ENCODE data around the gene FBP2.
"Not testable (repeated sequence)": the region's sequence is repeated elsewhere in the genome, so short reads cannot be mapped to it uniquely, and the experiment has no call there.

Gene FBP2

DNA sequence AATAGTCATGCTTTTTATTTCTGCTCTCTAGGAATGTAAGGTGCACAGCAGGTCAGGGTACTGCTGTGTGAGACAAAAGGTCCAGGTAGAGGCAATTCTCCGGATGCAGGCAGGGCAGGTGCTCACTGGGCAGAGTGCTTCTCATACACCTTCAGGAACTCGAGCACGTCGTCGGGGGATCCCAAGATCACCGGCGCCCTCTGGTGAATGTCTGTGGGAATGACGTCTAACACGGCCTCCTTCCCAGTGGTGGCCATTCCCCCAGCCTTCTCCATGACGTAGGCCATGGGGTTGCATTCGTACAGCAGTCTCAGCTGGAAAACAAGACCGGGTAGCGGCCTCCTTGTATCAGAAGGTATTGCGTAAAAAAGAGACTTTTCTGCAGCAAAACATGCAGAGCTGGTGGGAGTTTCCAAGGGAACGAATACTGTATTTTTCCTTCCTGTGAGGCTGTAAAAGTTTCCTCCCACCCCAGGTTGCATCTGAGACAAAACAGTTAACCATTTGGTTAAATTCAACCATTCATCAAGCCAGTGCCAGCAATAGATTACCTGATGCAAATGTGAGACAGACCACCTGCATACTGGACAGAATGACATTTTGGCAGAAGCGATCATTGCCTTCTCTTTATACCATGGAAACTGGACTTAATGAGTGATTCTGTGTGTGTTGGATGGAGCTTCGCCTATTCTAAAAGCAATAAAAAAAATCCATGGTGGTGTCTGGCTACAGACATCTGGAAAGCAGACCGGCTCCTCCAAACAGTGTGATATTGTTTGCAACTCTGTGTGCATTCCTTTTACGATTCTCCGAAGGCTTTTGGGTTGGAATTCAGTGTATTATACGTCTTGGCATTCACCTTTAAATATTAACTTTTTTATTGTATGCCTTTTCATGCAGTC lies 9.9 kb upstream of the FBP2 start:
- DNase-seq: peak; percentile 45

DNA sequence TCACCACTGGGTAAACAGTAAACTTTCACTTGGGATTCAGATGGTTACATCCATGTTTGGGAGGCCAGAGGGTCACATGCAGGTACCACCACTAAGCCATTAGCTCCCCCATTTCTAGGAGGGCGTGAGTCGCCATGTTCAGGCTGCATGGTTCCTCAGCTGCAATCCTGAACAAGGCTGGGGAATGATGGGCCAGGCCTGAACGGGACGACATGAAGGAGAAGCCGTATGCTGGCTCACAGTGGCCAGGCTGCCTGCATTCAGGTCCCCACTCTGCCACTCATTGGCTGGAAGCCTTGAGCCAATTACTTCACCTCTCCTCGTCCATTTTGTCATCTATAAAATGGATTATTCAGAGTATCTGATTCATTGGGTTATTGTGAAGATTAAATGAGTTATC lies 9.0 kb upstream of the FBP2 start:
- DNase-seq: no peak

GRCh38 chr9:94600715-94601114 lies 7.1 kb upstream of the FBP2 start:
- no peak for DNase-seq

GRCh38 chr9:94600258-94600657 lies 6.6 kb upstream of the FBP2 start:
- no peak for DNase-seq

- no peak for DNase-seq
These were observed 5.5 kb upstream of the FBP2 start for GRCh38 chr9:94599102-94599501.

GRCh38 chr9:94592683-94593082 lies 941 bp downstream of the FBP2 start:
- DNase-seq: not testable (repeated sequence)

GRCh38 chr9:94591876-94592275 lies 1.7 kb downstream of the FBP2 start:
- DNase-seq: no peak

DNA sequence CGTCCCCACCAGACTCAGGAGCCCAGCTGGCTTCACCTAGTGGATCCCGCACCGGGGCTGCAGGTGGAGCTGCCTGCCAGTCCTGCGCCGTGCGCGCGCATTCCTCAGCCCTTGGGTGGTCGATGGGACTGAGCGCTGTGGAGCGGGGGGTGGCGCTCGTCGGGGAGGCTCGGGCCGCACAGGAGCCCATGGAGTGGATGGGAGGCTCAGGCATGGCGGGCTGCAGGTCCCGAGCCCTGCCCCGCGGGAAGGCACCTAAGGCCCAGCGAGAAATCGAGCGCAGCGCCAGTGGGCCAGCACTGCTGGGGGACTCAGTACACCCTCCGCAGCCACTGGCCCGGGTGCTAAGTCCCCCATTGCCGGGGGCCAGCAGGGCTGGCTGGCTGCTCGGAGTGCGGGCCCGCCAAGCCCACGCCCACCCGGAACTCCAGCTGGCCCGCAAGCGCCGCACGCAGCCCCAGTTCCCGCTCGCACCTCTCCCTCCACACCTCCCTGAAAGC lies 2.5 kb downstream of the FBP2 start:
- not testable (repeated sequence) for DNase-seq

DNA sequence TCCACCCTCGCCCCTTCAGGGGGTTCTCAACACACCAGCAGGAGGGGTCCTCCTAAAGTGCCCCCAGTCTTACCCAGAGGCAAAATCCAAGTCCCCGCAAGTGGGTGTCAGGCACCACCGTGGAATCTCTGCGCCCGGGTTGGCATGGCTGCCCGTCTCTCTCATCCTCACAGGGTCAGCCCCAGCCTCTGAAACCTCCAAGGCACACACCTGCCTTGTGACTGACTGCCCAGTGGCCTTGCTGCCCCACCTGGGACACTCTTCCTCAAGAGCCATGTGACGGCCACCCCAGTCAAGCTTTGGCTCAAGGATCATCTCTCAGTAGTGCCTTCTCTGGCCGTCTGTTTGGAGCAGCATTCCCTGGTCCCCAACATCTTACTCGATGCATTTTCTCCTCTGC lies 4.9 kb downstream of the FBP2 start:
- no peak for DNase-seq

- no peak for DNase-seq
These were observed 6.8 kb downstream of the FBP2 start for GRCh38 chr9:94586814-94587213.

DNA sequence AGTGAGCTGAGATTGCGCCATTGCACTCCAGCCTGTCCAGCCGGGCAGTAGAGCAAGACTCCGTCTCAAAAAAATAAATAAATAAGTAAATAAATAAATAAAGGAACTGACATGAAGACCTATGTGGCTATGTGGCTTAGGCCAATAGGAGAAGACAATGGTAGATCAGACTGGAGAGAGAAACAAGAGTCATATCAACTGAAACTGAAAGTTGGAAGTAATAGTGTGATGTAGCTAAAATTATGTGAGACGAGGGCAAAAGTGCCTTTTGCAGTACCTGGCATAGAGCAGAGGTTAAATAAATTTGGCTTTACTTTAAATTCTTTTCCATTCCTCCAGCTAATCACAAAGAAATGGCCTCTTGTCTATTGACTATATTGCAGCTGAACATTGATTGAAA lies 7.3 kb downstream of the FBP2 start:
- no peak for DNase-seq

DNA sequence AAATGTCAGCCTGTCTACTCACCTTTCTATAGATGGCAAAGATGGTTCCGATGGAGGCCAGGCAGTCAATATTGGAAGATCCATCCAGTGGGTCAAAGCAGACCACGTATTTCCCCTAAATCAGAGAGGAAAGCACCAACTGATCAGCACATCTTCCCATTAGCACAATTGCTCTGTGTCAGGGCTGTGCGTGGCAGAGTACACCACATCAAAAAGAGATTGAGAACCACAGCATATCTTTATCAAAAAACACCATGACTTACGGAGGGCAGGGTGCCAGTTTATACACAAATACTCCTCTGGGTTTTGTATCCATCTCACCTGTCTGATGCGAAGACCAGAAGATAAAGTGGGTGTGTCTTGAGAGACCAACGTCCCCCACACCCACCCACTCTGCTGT lies 9.1 kb downstream of the FBP2 start:
- no peak for DNase-seq

DNA sequence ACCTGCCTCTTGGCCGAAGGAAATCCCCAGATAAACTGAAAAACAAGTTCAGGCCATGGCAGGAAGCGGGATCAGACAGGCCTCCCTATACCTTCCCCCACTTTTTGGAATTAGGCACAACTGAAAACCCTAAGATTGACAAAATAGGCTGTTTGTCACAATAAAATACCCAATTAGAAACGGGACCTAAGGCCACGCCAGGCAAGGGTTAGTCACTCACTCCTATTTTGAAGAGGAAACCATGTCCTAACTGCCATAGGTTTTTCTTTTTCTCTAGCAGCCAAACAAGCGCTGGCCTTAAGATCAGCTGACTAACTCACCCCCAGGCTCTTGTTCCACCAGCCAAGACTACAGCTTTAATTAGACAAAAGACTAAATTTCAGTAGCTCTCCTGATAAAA lies 11.9 kb downstream of the FBP2 start:
- no peak for DNase-seq

DNA sequence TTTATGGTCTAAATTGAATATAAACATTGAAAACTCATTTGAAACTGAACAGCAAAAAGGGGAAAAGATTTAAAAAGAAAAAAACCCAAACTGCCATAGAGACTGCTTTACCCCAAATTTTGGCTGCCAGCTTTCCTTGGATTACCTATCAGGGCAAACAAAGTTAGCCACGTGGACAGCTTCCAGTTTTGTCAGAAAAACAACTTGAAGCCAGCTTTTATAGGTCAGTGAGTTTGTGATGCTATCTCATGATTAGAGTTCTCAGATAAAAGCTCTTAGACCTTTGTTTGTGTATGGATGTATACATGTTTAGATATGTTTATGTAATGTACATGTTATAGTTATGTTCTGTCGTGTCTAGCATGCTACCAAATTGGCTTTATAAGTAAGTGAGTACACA lies 16.1 kb downstream of the FBP2 start:
- no peak for DNase-seq

DNA sequence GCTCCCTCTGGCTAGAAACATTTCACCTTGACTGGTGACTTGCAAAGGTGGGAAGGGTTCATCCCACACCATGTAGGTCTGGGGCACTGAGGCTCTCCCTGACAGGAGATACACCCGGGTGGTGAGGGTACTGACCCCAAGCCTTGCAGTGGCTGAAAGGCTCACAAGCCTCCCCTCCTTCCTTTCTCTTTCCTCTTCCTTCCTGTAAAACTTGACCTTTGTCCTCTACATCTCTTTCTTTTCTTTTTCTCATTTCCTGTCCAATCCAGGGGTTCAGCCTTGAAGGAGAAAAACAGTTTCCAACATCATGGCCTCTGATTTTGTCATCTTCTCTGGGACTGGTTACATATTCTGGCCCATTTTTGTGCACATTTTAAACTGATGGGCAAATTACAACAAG lies 16.6 kb downstream of the FBP2 start:
- DNase-seq: no peak

- no peak for DNase-seq
These were observed 17.5 kb downstream of the FBP2 start for GRCh38 chr9:94576131-94576530.

DNA sequence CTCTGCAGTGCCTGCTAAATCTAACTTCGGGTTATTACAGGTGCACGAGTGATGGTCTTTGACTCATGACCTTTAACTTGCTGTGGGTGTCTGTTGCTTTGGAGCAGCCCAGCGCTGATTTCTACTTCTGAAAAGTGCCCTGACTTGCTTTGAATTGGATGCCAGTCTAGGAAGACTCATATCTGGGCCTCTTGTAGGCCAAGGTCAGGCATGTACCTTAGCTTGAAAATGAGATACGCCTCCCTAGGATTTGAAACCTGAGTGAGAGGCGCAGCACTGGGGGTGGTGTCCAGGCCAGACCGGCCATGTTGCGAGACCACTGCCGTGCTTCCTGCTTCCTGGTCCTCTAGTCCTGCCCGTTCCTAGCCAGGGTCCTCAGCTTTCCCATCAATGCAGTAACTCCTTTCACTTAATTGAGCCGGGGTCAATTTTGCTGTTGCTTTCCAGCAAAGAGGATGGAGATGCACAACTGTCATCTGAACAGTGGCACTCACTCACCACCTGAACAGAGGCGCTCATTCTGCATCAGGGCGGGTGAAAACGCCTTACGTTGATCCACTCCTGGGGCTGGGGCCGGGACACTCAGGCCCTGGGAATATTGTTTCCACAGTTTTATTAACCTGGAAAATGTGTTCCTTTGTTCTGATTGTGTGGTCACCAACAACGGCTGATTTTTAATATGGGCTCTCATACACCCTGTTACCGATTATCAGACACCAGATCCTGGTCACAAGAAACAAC lies 24.5 kb downstream of the FBP2 start:
- no peak for DNase-seq

- no peak for DNase-seq
These were observed 25.3 kb downstream of the FBP2 start for GRCh38 chr9:94568250-94568889.

- no peak for DNase-seq
These were observed 26.4 kb downstream of the FBP2 start for GRCh38 chr9:94567271-94567670.

- no peak for DNase-seq
These were observed 27.1 kb downstream of the FBP2 start for GRCh38 chr9:94566550-94566949.

DNA sequence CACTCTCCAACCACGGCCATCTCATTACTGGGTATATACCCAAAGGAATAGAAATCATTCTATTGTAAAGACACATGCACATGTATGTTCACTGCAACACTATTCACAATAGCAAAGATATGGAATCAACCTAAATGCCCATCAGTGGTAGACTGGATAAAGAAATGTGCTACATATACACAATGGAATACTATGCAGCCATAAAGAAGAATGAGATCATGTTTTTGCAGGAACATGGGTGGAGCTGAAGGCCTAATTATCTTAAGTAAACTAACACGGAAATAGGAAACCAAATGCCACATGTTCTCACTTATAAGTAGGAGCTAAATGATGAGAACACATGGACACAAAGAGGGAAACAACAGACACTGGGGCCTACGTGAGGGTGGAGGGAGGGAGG lies 29.3 kb downstream of the FBP2 start:
- not testable (repeated sequence) for DNase-seq

DNA sequence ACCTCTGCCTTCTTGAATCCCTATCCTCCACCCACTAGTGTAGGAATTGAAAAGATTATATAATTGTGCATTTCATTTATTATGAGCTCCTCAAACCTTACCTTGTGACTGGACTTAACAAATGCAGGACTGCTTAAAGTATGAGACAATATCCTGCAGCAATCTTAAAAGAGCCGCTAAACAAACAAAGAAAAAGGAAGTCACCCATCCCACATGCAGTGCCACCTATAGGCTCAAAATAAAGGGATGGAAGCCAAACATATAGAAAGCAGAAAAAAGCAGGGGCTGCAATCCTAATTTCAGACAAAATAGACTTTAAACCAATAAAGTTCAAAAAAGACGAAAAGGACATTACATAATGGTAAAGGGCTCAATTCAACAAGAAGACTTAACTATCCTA lies 30.1 kb downstream of the FBP2 start:
- DNase-seq: no peak

DNA sequence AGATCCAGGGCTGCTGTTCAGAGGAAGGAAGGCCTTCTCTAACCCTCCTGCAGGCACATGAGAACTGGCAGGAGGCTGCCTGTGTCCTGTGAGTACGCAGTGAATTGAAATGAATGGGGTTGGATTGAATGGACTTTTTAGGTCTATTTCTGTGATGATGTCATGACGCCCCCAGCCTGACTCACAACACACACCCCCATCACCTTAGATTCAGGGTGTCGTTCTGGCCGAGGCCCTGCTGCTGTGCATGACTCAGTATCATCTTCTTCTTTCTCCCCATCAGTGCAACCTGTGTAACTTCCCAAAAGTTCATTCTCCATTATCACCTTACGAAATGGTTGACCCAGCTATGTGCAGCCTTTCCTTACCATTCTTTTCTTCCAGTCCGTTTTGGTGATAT lies 33.4 kb downstream of the FBP2 start:
- DNase-seq: no peak

GRCh38 chr9:94557376-94557775 lies 36.2 kb downstream of the FBP2 start:
- no peak for DNase-seq

Measured in activated T-cell treated with anti-CD3 and anti-CD28 coated beads for 4 hours (primary cell).